H1 (cell line): ENCODE data around the gene ZNF839. TPM values are rescaled to one million over a fixed set of nuclear protein-coding genes. Genes with fewer than 3 reads are reported as not detected.
A peak's percentile ranks its signal among the peaks of the same experiment; 100 is the strongest.

Experiments used
- ASH2L ChIP-seq: fragments of 200-600, 300-600 bp; sonication (generic); IDR thresholded peaks from one replicate; pipeline ENCODE4 v1.7.1; 2017; ENCODE audit warnings: low read length
- CREB1 ChIP-seq: IDR thresholded peaks from 2 replicates; pipeline ENCODE4 v1.6.1; 2012; ENCODE audit warnings: inconsistent platforms
- EGR1 ChIP-seq: IDR thresholded peaks from 2 replicates; pipeline ENCODE4 v1.6.1; 2011; ENCODE audit warnings: low read depth, low read length, borderline replicate concordance
- GTF2F1 ChIP-seq: IDR thresholded peaks from 2 replicates; pipeline ENCODE4 v1.6.1; 2012; ENCODE audit warnings: low read depth, low read length, improper control_type of control experiment, borderline replicate concordance
- HDAC6 ChIP-seq: IDR thresholded peaks from one replicate; pipeline ENCODE4 v1.7.1; 2012; ENCODE audit warnings: low read depth, mild to moderate bottlenecking, inconsistent platforms, low read length, moderate library complexity
- JUND ChIP-seq: IDR thresholded peaks from 2 replicates; pipeline ENCODE4 v1.6.1; 2011; ENCODE audit warnings: mild to moderate bottlenecking, improper control_type of control experiment, low read length
- KDM4A ChIP-seq: IDR thresholded peaks from one replicate; pipeline ENCODE4 v1.7.1; 2012; ENCODE audit warnings: low read depth, mild to moderate bottlenecking, moderate library complexity, low read length, inconsistent platforms; ENCODE audit not compliant: severe bottlenecking
- PHF8 ChIP-seq: fragments of 200-600 bp; sonication (generic); conservative IDR thresholded peaks from 2 replicates; pipeline ENCODE4 v1.7.1; 2012; ENCODE audit warnings: low read depth, mild to moderate bottlenecking, inconsistent platforms, low read length, moderate library complexity
- RBBP5 ChIP-seq: IDR thresholded peaks from 2 replicates; pipeline ENCODE4 v1.7.1; 2012; ENCODE audit warnings: low read depth, mild to moderate bottlenecking, inconsistent platforms, low read length, moderate library complexity, borderline replicate concordance
- RXRA ChIP-seq: IDR thresholded peaks from 2 replicates; pipeline ENCODE4 v1.6.1; 2011; ENCODE audit warnings: low read depth, mild to moderate bottlenecking, low read length, moderate library complexity; ENCODE audit not compliant: insufficient read depth
- SAP30 ChIP-seq: fragments of 300-600 bp; sonication (generic); IDR thresholded peaks from 2 replicates; pipeline ENCODE4 v1.7.1; 2012; ENCODE audit warnings: low read length, moderate library complexity, mild to moderate bottlenecking, inconsistent platforms; ENCODE audit not compliant: insufficient read depth, insufficient replicate concordance
- SIN3A ChIP-seq, 2 experiments: IDR thresholded peaks in 1 of 2; conservative IDR thresholded peaks in 1 of 2; 2 replicates each; pipeline ENCODE4 v1.6.1; 2011 to 2012; ENCODE audit warnings: low read length in 2 of 2, improper control_type of control experiment in 1 of 2, low read depth in 1 of 2, mild to moderate bottlenecking in 1 of 2
- SP4 ChIP-seq: IDR thresholded peaks from 2 replicates; pipeline ENCODE4 v1.6.1; 2012; ENCODE audit warnings: low read length, inconsistent platforms
- TAF1 ChIP-seq: IDR thresholded peaks from 2 replicates; pipeline ENCODE4 v1.6.1; 2011; ENCODE audit warnings: mild to moderate bottlenecking, low read depth, low read length
- TBP ChIP-seq: IDR thresholded peaks from 2 replicates; pipeline ENCODE4 v1.6.1; 2011; ENCODE audit warnings: low read depth, low read length, improper control_type of control experiment
- YY1 ChIP-seq: IDR thresholded peaks from 2 replicates; pipeline ENCODE4 v1.6.1; 2011; ENCODE audit warnings: low read depth, mild to moderate bottlenecking, low read length
- polyA plus RNA-seq, 7 experiments: library from polyadenylated mRNA; depleted of rRNA in 3 of 7; stranded (reverse) in 5 of 7; unstranded in 2 of 7; fragments of >200 nt in 5 of 7; fragments of 200-250 nt in 2 of 7; gene quantifications; 1 replicate in 5 of 7; 2 replicates in 1 of 7; 4 replicates in 1 of 7; pipeline versions ENCODE4 v1.2.1 to v1.2.3, GENCODE V29; 2011 to 2013; ENCODE audit warnings: missing spikeins in 2 of 7, mixed read lengths in 2 of 7
- total RNA-seq: library from RNA; stranded (reverse); fragmentation: NEBNext Ultra II Directional; extraction: Animal tissue kit (Norgen Biotek cat#: 25700); gene quantifications from 2 replicates; pipeline ENCODE4 v1.2.1, GENCODE V29; 2021
- TF ChIP-seq, protein P1 (sequence below), 3 experiments: IDR thresholded peaks; 1 replicate in 2 of 3; 2 replicates in 1 of 3; pipeline versions ENCODE4 v1.5.1 to v1.6.1; 2011; ENCODE audit warnings: low read length in 3 of 3, mild to moderate bottlenecking in 3 of 3, inconsistent platforms in 2 of 3, low read depth in 1 of 3, moderate library complexity in 1 of 3; ENCODE audit not compliant: insufficient read depth in 1 of 3; ENCODE audit errors: control extremely low read depth in 1 of 3

Gene ZNF839
- total and polyA plus RNA-seq, 2 of the 8 experiments (the other 6 are each of a cell fraction or from before 2014, with no cell fraction given): 8.1 to 9.4 TPM

DNA sequence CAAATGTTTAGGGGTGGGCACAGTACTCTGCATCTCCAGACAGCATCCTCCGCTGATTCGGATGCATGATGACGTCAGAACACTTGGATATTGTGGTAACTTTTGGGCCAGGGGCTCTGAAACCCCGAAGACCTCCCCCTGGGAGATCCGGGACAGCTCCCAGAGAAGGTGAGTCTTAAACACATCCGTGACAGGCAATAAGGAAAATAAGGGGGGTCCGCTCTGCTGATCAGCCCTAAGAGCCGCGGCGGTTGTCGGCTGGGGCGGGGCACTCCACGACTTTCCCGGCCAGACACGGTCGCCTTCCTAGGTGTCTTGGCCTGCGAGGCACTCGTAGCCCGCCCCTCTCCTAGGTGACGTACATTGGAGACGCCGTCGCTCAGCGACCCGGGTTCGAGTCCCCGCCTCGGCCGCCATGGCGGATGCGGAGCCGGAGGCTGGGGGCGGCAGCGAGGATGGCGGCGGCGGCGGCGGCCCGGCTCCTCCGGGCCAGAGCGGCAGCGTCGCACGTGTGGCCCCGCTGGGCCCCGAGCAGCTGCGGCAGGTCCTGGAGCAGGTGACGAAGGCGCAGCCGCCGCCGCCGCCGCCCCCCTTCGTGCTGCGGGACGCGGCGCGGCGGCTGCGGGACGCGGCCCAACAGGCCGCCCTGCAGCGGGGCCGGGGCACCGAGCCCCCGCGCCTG, at the start of gene ZNF839 (continued):
- TF ChIP-seq SP4 (0 out of 2 replicates have a peak, but pooled peaks have one; percentile 48), RXRA (no peak), GTF2F1 (no peak), HDAC6 (no peak), CREB1 (peak; percentile 96), YY1 (peak; percentile 94), JUND (0 out of 2 replicates have a peak, but pooled peaks have one; percentile 2), KDM4A (peak; percentile 87), SIN3A (conservative IDR thresholded peaks at IDR 0.05 in 1 of 2, IDR thresholded peaks at IDR 0.05 in 1 of 2; ENCODE audit: low read depth in 1 of 2, low read length in 2 of 2) (peak in 1 of 2 experiments; percentile 74; a peak in 2 of 4 replicates), TBP (peak; percentile 76), PHF8 (peak; percentile 59; the same call in 1 of the 2 replicates), SAP30 (no peak), EGR1 (no peak), TAF1 (peak; percentile 72; the same call in 1 of the 2 replicates), ASH2L (peak; percentile 83), RBBP5 (peak; percentile 94; the same call in 1 of the 2 replicates)
- TF ChIP-seq, protein P1, sequence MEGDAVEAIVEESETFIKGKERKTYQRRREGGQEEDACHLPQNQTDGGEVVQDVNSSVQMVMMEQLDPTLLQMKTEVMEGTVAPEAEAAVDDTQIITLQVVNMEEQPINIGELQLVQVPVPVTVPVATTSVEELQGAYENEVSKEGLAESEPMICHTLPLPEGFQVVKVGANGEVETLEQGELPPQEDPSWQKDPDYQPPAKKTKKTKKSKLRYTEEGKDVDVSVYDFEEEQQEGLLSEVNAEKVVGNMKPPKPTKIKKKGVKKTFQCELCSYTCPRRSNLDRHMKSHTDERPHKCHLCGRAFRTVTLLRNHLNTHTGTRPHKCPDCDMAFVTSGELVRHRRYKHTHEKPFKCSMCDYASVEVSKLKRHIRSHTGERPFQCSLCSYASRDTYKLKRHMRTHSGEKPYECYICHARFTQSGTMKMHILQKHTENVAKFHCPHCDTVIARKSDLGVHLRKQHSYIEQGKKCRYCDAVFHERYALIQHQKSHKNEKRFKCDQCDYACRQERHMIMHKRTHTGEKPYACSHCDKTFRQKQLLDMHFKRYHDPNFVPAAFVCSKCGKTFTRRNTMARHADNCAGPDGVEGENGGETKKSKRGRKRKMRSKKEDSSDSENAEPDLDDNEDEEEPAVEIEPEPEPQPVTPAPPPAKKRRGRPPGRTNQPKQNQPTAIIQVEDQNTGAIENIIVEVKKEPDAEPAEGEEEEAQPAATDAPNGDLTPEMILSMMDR (IDR thresholded peaks at IDR 0.05; ENCODE audit: control extremely low read depth in 1 of 3, insufficient read depth in 1 of 3, low read depth in 1 of 3, low read length in 3 of 3): no peak
